Activated CD8-positive, alpha-beta T cell treated with anti-CD3 and anti-CD28 coated beads for 36 hours (primary cell): Measurements from ENCODE around the gene PLEKHA4. TPM values are rescaled to one million over a fixed set of nuclear protein-coding genes. Genes with fewer than 3 reads are reported as not detected.

Source experiments
- ATAC-seq: fragments of 200-7000 bp; cut with Tn5 transposase; one replicate; pipeline ENCODE4 v1.10.0; 2021; ENCODE audit warnings: mild to moderate bottlenecking, moderate library complexity
- CTCF ChIA-PET: fragments of 350-600 bp; sonication (Branson Sonifier 250); formaldehyde crosslinking; loops from one replicate; lab custom pipeline; 2021; ENCODE audit warnings: antibody characterized with exemption; lab: Charles Lee
- POLR2A ChIA-PET: fragments of 350-600 bp; sonication (Branson Sonifier 250); formaldehyde crosslinking; loops from one replicate; lab custom pipeline; 2021; ENCODE audit warnings: antibody characterized with exemption; lab: Charles Lee
- DNase-seq: peaks from one replicate; pipeline ENCODE4 v3.0.0-alpha.2; 2020
- H3K27ac Mint-ChIP-seq: one replicate; pipeline ENCODE4 v1.8.0; 2021; ENCODE audit warnings: mild to moderate bottlenecking, mixed read lengths
- H3K27me3 Mint-ChIP-seq: one replicate; pipeline ENCODE4 v1.8.0; 2021; ENCODE audit warnings: mixed read lengths
- H3K36me3 Mint-ChIP-seq: one replicate; pipeline ENCODE4 v1.8.0; 2021; ENCODE audit warnings: low read depth, mixed read lengths
- H3K4me1 Mint-ChIP-seq: one replicate; pipeline ENCODE4 v1.8.0; 2021; ENCODE audit warnings: low read depth, mixed read lengths
- H3K4me3 Mint-ChIP-seq: one replicate; pipeline ENCODE4 v1.8.0; 2021; ENCODE audit warnings: mild to moderate bottlenecking, moderate library complexity, mixed read lengths
- H3K9me3 Mint-ChIP-seq: one replicate; pipeline ENCODE4 v1.8.0; 2021; ENCODE audit warnings: mixed read lengths
- CTCF ChIP-seq: fragments of 200-600 bp; IDR thresholded peaks from one replicate; pipeline ENCODE4 v1.8.0; 2022; ENCODE audit warnings: antibody characterized with exemption, mild to moderate bottlenecking
- intact Hi-C: fragments of 100-400 bp; cut with micrococcal nuclease; formaldehyde crosslinking; loops from one replicate; pipeline ENCODE4 v1.10.0; 2022
- total RNA-seq, 2 experiments: library from RNA; stranded (reverse); gene quantifications; one replicate each; pipeline ENCODE4 v1.2.3, GENCODE V29; 2021

Gene PLEKHA4
- total RNA-seq, 2 experiments from 2014 or later, result 9.4 to 9.7 TPM

GRCh38 chr19:48822514-48822913 lies 45.9 kb downstream of the PLEKHA4 start:
- DNase-seq (no peak), ATAC-seq (no peak)
- H3K27ac Mint-ChIP-seq, result no peak overlapping the region
- intact Hi-C loops, result no loop called here
- no peaks in the 10 kb centered on the region for H3K27me3 Mint-ChIP-seq
- H3K9me3 Mint-ChIP-seq, result no peaks in the 10 kb centered on the region
- no peak for TF ChIP-seq CTCF
- ChIA-PET CTCF (no interaction called here), POLR2A (no interaction called here)
- H3K4me3 Mint-ChIP-seq, result no peak overlapping the region
- H3K4me1 Mint-ChIP-seq, result no peaks in the 10 kb centered on the region
- H3K36me3 Mint-ChIP-seq, result no peaks in the 10 kb centered on the region

- Mint-ChIP-seq H3K4me1 (no peaks in the 10 kb centered on the region), H3K4me3 (no peak overlapping the region), H3K27ac (no peak overlapping the region), H3K9me3 (no peaks in the 10 kb centered on the region), H3K27me3 (no peaks in the 10 kb centered on the region), H3K36me3 (no peaks in the 10 kb centered on the region)
- ATAC-seq (no peak), DNase-seq (no peak)
- ChIA-PET POLR2A (no interaction called here), CTCF (no interaction called here)
- TF ChIP-seq CTCF, result no peak
- intact Hi-C loops, result no loop called here
Observed at GRCh38 chr19:48821633-48822032, 46.8 kb downstream of the PLEKHA4 start.

- intact Hi-C loops, result no loop called here
- H3K27me3 Mint-ChIP-seq, result no peaks in the 10 kb centered on the region
- no peak for TF ChIP-seq CTCF
- no peaks in the 10 kb centered on the region for H3K9me3 Mint-ChIP-seq
- POLR2A ChIA-PET, result no interaction called here
- DNase-seq, result no peak
- peaks cover 2% of the 10 kb centered on the region for H3K4me1 Mint-ChIP-seq
- no peak overlapping the region for H3K4me3 Mint-ChIP-seq
- CTCF ChIA-PET, result interaction anchor here (1.4 kb wide), 1 partner anchor 144 kb away, joined by 3 read pairs; no protein-coding TSS in a partner anchor
- no peaks in the 10 kb centered on the region for H3K36me3 Mint-ChIP-seq
- ATAC-seq, result no peak
- no peak overlapping the region for H3K27ac Mint-ChIP-seq
Observed at GRCh38 chr19:48819366-48819816, 49.0 kb downstream of the PLEKHA4 start.

GRCh38 chr19:48818234-48818820 lies 50.1 kb downstream of the PLEKHA4 start:
- DNase-seq (no peak), ATAC-seq (no peak)
- Mint-ChIP-seq H3K4me3 (no peak overlapping the region), H3K9me3 (no peaks in the 10 kb centered on the region), H3K27me3 (no peaks in the 10 kb centered on the region), H3K36me3 (no peaks in the 10 kb centered on the region), H3K27ac (no peak overlapping the region), H3K4me1 (peaks cover 2% of the 10 kb centered on the region)
- no peak for TF ChIP-seq CTCF
- POLR2A ChIA-PET, result interaction anchor here (0.6 kb wide), 1 partner anchor 40 kb away, joined by 4 read pairs; no protein-coding TSS in a partner anchor
- intact Hi-C loops, result no loop called here
- CTCF ChIA-PET, result interaction anchor here (1.4 kb wide), 1 partner anchor 143 kb away, joined by 3 read pairs; no protein-coding TSS in a partner anchor

GRCh38 chr19:48817585-48818124 lies 50.8 kb downstream of the PLEKHA4 start:
- Mint-ChIP-seq H3K4me3 (no peak overlapping the region), H3K36me3 (no peaks in the 10 kb centered on the region), H3K4me1 (peaks cover 2% of the 10 kb centered on the region), H3K27me3 (no peaks in the 10 kb centered on the region), H3K27ac (no peak overlapping the region), H3K9me3 (no peaks in the 10 kb centered on the region)
- no peak for TF ChIP-seq CTCF
- DNase-seq, result no peak
- ChIA-PET POLR2A (interaction anchor here (0.6 kb wide), 2 partner anchors 10 to 39 kb away, joined by 3 to 4 read pairs; no protein-coding TSS in a partner anchor), CTCF (interaction anchor here (1.4 kb wide), 1 partner anchor 143 kb away, joined by 3 read pairs; no protein-coding TSS in a partner anchor)
- no peak for ATAC-seq
- intact Hi-C loops, result no loop called here
